Measurements from ENCODE around the gene MSL2.

Gene MSL2

GRCh38 chr3:136161516-136161915 lies 34.6 kb downstream of the MSL2 start:
- TF ChIP-seq CTCF (IDR thresholded peaks at IDR 0.05) = no peak

- TF ChIP-seq CTCF (IDR thresholded peaks at IDR 0.05) = no peak
Observed at GRCh38 chr3:136152963-136153362, 43.2 kb downstream of the MSL2 start.

- TF ChIP-seq CTCF (IDR thresholded peaks at IDR 0.05) = no peak
Observed at GRCh38 chr3:136152176-136152843, 43.8 kb downstream of the MSL2 start.

GRCh38 chr3:136151219-136151618 lies 44.9 kb downstream of the MSL2 start:
- TF ChIP-seq CTCF (IDR thresholded peaks at IDR 0.05) = no peak

- no peak for TF ChIP-seq CTCF (IDR thresholded peaks at IDR 0.05)
Observed at GRCh38 chr3:136149667-136150066, 46.5 kb downstream of the MSL2 start.

GRCh38 chr3:136146981-136147729 lies 49.0 kb downstream of the MSL2 start:
- TF ChIP-seq CTCF (IDR thresholded peaks at IDR 0.05) = no peak

- no peak for TF ChIP-seq CTCF (IDR thresholded peaks at IDR 0.05)
Observed at GRCh38 chr3:136142592-136142991, 53.5 kb downstream of the MSL2 start.

Measured in LNCAP (cell line).